Measurements from ENCODE around the gene DDOST. TPM values are rescaled to one million over a fixed set of nuclear protein-coding genes. Genes with fewer than 3 reads are reported as not detected.

The DDOST gene
- total RNA-seq, 4 donors from 2014 or later, result 86.4 to 126 (median 103) TPM

- intact Hi-C loops (cut with DNase I), result loop anchor here (10.0 kb wide), 1 partner anchor 291 kb away; no protein-coding TSS in a partner anchor
These were observed 32.5 kb upstream of the DDOST start for GRCh38 chr1:20693623-20694022.

DNA sequence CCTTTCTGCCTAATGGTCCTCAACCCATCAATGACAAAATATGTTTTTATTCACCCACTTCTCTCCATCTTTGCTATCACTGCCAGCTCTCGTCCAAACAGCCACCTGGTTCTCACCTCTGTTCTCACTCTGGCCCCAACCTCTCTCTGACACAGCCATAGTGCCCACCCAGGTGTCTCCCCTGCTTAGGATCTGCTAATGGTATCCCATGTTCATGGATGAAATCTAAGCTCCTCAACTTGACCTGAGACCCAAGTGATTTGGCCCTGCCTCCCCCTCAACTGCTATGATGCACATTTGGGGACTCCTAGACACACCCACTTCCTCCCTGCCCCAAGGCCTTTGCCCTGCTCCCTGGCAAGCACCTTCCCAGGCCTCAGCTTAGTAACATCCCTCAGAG is 30.7 kb upstream of the DDOST start:
- intact Hi-C loops (cut with DNase I), result loop anchor here (10.0 kb wide), 1 partner anchor 293 kb away; no protein-coding TSS in a partner anchor
- no peak for TF ChIP-seq EP300 (IDR thresholded peaks at IDR 0.05)
- TF ChIP-seq POLR2A (IDR thresholded peaks at IDR 0.05; ENCODE audit: low read depth), result no peak
- TF ChIP-seq POLR2AphosphoS5 (IDR thresholded peaks at IDR 0.05), result no peak
- TF ChIP-seq CTCF (IDR thresholded peaks at IDR 0.05), result no peak
- WGBS, result 88% methylated on average over 1 of the region's 1 CpG
- Histone ChIP-seq H3K4me1 (peaks cover 0 to 10% (median 8%) of the 10 kb centered on the region in 4 donors), H3K4me3 (no peak overlapping the region), H3K27me3 (no peaks in the 10 kb centered on the region), H3K27ac (replicated peaks in 1 of 4) (no peak overlapping the region), H3K36me3 (no peaks in the 10 kb centered on the region), H3K9me3 (peaks cover 0 to 5% (median 0%) of the 10 kb centered on the region in 4 donors)
- DNase-seq (ENCODE audit: extremely low spot score), result no peak

More at GRCh38 chr1:20693623-20694022, 32.5 kb upstream of the DDOST start:
- no peak overlapping the region for H3K27ac ChIP-seq (replicated peaks in 1 of 4)
- H3K4me1 ChIP-seq, result peaks cover 7 to 27% (median 26%) of the 10 kb centered on the region in 4 donors
- H3K36me3 ChIP-seq, result no peaks in the 10 kb centered on the region
- TF ChIP-seq POLR2AphosphoS5 (IDR thresholded peaks at IDR 0.05) (no peak), EP300 (IDR thresholded peaks at IDR 0.05) (no peak), CTCF (IDR thresholded peaks at IDR 0.05) (no peak), POLR2A (IDR thresholded peaks at IDR 0.05; ENCODE audit: low read depth) (no peak)
- peaks cover 0 to 5% (median 0%) of the 10 kb centered on the region in 4 donors for H3K9me3 ChIP-seq
- no peaks in the 10 kb centered on the region for H3K27me3 ChIP-seq
- H3K4me3 ChIP-seq, result no peak overlapping the region
- 96% methylated on average over 2 of the region's 2 CpGs for WGBS
- no peak for DNase-seq (ENCODE audit: extremely low spot score)

- no peaks in the 10 kb centered on the region for H3K27me3 ChIP-seq
- DNase-seq (ENCODE audit: extremely low spot score), result no peak
- H3K27ac ChIP-seq (replicated peaks in 1 of 4), result no peak overlapping the region
- intact Hi-C loops (cut with DNase I), result loop anchor here (10.0 kb wide), 1 partner anchor 295 kb away; no protein-coding TSS in a partner anchor
- WGBS, result 88% methylated on average over 3 of the region's 3 CpGs
- no peaks in the 10 kb centered on the region for H3K36me3 ChIP-seq
- H3K4me3 ChIP-seq, result no peak overlapping the region
- H3K4me1 ChIP-seq, result peaks cover 0 to 15% (median 6%) of the 10 kb centered on the region in 4 donors
- peaks cover 0 to 5% (median 0%) of the 10 kb centered on the region in 4 donors for H3K9me3 ChIP-seq
- no peak for TF ChIP-seq EP300 (IDR thresholded peaks at IDR 0.05)
- TF ChIP-seq POLR2A (IDR thresholded peaks at IDR 0.05; ENCODE audit: low read depth), result no peak
- no peak for TF ChIP-seq POLR2AphosphoS5 (IDR thresholded peaks at IDR 0.05)
- TF ChIP-seq CTCF (IDR thresholded peaks at IDR 0.05), result no peak
These were observed 28.5 kb upstream of the DDOST start for GRCh38 chr1:20689645-20690056.

DNA sequence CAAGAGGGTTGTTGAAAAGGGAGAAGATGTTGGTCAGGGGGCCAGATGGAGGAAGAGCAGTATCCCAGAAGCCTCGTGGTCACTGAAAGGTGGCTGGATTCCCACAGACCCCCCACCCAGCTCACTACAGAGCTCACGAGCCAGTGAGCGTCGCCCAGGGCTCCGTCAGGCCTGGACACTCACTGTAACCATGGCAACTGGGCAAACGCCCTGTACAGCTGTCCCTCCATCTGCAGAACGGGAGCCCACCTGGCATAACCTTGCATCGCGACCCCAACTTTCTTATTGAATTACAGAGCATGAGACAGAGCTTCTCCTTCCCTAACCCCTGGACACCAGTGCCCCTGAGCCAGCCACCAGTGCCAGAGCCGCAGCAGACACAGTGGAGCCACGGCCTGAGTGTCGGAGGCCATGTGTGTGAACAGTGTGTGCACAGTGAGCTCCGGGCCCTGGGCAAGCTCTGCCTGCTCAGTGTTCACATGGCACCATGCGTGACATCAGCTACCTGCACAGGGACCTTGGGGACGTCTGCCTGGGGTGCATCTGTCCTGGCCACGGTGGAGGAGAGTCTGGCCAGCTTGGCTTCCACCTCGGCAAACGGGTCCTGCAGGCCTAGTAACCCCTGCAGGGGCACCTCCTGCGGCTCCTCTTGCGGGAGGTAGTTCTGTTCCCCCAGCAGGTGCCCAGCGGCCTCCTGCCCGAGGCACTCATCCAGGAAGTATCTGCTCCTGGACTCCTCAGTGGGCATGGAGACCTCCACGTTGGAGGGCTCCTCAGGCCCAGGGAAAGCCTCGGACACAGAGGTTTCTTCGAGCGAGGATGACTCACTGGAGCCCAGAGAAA is 25.9 kb upstream of the DDOST start:
- H3K27me3 ChIP-seq, result no peaks in the 10 kb centered on the region
- intact Hi-C loops (cut with DNase I), result no loop called here
- H3K4me1 ChIP-seq, result peaks cover 0 to 18% (median 11%) of the 10 kb centered on the region in 4 donors
- H3K4me3 ChIP-seq, result no peak overlapping the region
- peaks cover 0 to 5% (median 0%) of the 10 kb centered on the region in 4 donors for H3K9me3 ChIP-seq
- no peak overlapping the region for H3K27ac ChIP-seq (replicated peaks in 1 of 4)
- WGBS, result 89% methylated on average over 13 of the region's 26 CpGs
- no peak for DNase-seq (ENCODE audit: extremely low spot score)
- H3K36me3 ChIP-seq, result no peaks in the 10 kb centered on the region
- no peak for TF ChIP-seq POLR2AphosphoS5 (IDR thresholded peaks at IDR 0.05)
- no peak for TF ChIP-seq EP300 (IDR thresholded peaks at IDR 0.05)
- TF ChIP-seq CTCF (IDR thresholded peaks at IDR 0.05), result no peak
- no peak for TF ChIP-seq POLR2A (IDR thresholded peaks at IDR 0.05; ENCODE audit: low read depth)
